ENCODE results near the gene MEMO1.
"Not testable (repeated sequence)": the region's sequence is repeated elsewhere in the genome, so short reads cannot be mapped to it uniquely, and the experiment has no call there.

MEMO1 gene

DNA sequence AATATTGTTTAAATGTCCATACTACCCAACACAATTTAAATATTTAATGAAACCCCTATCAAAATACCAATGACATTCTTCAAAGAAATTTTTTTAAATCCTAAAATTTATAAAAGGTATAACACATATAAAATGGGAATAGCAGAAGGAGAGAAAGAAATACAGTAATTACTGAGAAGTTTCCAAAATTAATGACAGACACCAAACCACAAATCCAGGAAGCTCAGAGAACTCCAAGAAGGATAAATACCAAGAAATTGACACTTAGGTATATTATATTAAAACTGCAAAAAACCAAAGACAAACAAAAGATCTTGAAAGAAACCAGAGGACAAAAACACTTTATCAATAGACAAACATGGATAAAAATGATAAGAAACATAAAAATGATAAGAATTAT lies 101.1 kb downstream of the MEMO1 start:
- no peaks in the 10 kb centered on the region for H3K9me3 ChIP-seq (ENCODE audit: control insufficient read depth, insufficient read depth, low read length)
- no peak overlapping the region for H3K27ac ChIP-seq (ENCODE audit: low read length)
- no peak overlapping the region for H3K4me3 ChIP-seq (ENCODE audit: low read length)
- DNase-seq (ENCODE audit: low read depth, low spot score): no peak
- no peaks in the 10 kb centered on the region for H3K4me1 ChIP-seq (ENCODE audit: control insufficient read depth, insufficient read depth, low read length)
- no peaks in the 10 kb centered on the region for H3K27me3 ChIP-seq (ENCODE audit: control insufficient read depth, insufficient read depth, low read length)
- no peaks in the 10 kb centered on the region for H3K36me3 ChIP-seq (ENCODE audit: control insufficient read depth, insufficient read depth, low read length)

DNA sequence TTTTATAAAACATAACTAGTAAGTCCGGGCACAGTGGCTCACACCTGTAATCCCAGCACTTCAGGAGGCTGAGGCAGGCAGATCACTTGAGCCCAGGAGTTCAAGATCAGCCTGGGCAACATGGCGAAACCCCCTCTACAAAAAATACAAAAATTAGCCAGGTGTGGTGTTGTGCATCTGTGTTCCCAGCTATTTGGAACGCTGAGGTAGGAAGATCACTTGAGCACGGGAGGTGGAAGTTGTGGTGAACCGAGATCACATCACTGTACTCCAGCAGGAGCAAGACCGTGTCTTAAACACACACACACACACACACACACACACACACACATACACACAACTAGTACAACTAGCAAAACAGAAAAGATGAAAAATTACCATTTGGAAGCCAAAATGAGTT lies 103.3 kb downstream of the MEMO1 start:
- DNase-seq (ENCODE audit: low read depth, low spot score); H3K4me3 ChIP-seq (ENCODE audit: low read length); H3K36me3 ChIP-seq (ENCODE audit: control insufficient read depth, insufficient read depth, low read length); H3K9me3 ChIP-seq (ENCODE audit: control insufficient read depth, insufficient read depth, low read length); H3K27ac ChIP-seq (ENCODE audit: low read length); H3K4me1 ChIP-seq (ENCODE audit: control insufficient read depth, insufficient read depth, low read length); H3K27me3 ChIP-seq (ENCODE audit: control insufficient read depth, insufficient read depth, low read length): not testable (repeated sequence)
- no CpG with 5 or more reads among the region's 6 CpGs for WGBS (ENCODE audit: insufficient coverage, insufficient read length)

GRCh38 chr2:31903109-31903780 lies 107.6 kb downstream of the MEMO1 start:
- no peaks in the 10 kb centered on the region for H3K9me3 ChIP-seq (ENCODE audit: control insufficient read depth, insufficient read depth, low read length)
- H3K36me3 ChIP-seq (ENCODE audit: control insufficient read depth, insufficient read depth, low read length): no peaks in the 10 kb centered on the region
- H3K4me3 ChIP-seq (ENCODE audit: low read length): no peak overlapping the region
- DNase-seq (ENCODE audit: low read depth, low spot score): no peak
- no peaks in the 10 kb centered on the region for H3K4me1 ChIP-seq (ENCODE audit: control insufficient read depth, insufficient read depth, low read length)
- H3K27me3 ChIP-seq (ENCODE audit: control insufficient read depth, insufficient read depth, low read length): no peaks in the 10 kb centered on the region
- no CpG with 5 or more reads among the region's 4 CpGs for WGBS (ENCODE audit: insufficient coverage, insufficient read length)
- H3K27ac ChIP-seq (ENCODE audit: low read length): no peak overlapping the region

DNA sequence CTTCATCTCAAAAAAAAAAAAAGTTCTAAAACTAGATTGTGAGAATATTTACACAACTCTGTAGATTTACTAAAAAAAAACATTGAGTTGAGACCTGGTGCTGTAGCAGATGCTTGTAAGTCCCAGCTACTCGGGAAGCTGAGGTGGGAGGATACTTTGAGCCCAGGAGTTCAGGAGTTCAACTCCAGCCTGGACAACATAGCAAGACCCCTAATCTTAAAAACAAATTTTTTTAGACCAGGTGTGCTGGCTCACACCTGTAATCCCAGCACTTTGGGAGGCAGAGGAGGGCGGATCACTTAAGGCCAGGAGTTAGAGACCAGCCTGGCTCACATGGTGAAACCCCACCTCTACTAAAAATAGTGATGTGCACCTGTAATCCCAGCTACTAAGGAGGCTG lies 108.9 kb downstream of the MEMO1 start:
- Histone ChIP-seq H3K4me1 (ENCODE audit: control insufficient read depth, insufficient read depth, low read length) (no peaks in the 10 kb centered on the region), H3K27me3 (ENCODE audit: control insufficient read depth, insufficient read depth, low read length) (no peaks in the 10 kb centered on the region), H3K36me3 (ENCODE audit: control insufficient read depth, insufficient read depth, low read length) (no peaks in the 10 kb centered on the region), H3K9me3 (ENCODE audit: control insufficient read depth, insufficient read depth, low read length) (no peaks in the 10 kb centered on the region), H3K27ac (ENCODE audit: low read length) (no peak overlapping the region), H3K4me3 (ENCODE audit: low read length) (no peak overlapping the region)
- no CpG with 5 or more reads among the region's 2 CpGs for WGBS (ENCODE audit: insufficient coverage, insufficient read length)
- DNase-seq (ENCODE audit: low read depth, low spot score): no peak

- not testable (repeated sequence) for H3K9me3 ChIP-seq (ENCODE audit: control insufficient read depth, insufficient read depth, low read length); H3K27me3 ChIP-seq (ENCODE audit: control insufficient read depth, insufficient read depth, low read length); DNase-seq (ENCODE audit: low read depth, low spot score); H3K4me3 ChIP-seq (ENCODE audit: low read length); H3K36me3 ChIP-seq (ENCODE audit: control insufficient read depth, insufficient read depth, low read length); H3K27ac ChIP-seq (ENCODE audit: low read length); H3K4me1 ChIP-seq (ENCODE audit: control insufficient read depth, insufficient read depth, low read length)
- WGBS (ENCODE audit: insufficient coverage, insufficient read length): no CpG with 5 or more reads among the region's 2 CpGs
Observed at GRCh38 chr2:31900156-31900555, 110.7 kb downstream of the MEMO1 start.

DNA sequence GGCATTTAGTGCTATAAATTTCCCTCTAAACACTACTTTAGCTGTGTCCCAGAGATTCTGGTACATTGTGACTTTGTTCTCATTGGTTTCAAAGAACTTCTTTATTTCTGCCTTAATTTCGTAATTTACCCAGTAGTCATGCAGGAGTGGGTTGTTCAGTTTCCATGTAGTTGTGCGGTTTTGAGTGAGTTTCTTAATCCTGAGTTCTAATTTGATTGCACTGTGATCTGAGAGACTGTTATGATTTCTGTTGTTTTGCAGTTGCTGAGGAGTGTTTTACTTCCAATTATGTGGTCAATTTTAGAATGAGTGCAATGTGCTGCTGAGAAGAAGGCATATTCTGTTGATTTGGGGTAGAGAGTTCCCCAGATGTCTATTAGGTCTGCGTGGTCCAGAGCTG lies 112.5 kb downstream of the MEMO1 start:
- not testable (repeated sequence) for H3K4me3 ChIP-seq (ENCODE audit: low read length); H3K4me1 ChIP-seq (ENCODE audit: control insufficient read depth, insufficient read depth, low read length); DNase-seq (ENCODE audit: low read depth, low spot score); H3K27ac ChIP-seq (ENCODE audit: low read length); H3K27me3 ChIP-seq (ENCODE audit: control insufficient read depth, insufficient read depth, low read length); H3K36me3 ChIP-seq (ENCODE audit: control insufficient read depth, insufficient read depth, low read length); H3K9me3 ChIP-seq (ENCODE audit: control insufficient read depth, insufficient read depth, low read length)
- WGBS (ENCODE audit: insufficient coverage, insufficient read length): no CpG with 5 or more reads among the region's 3 CpGs

GRCh38 chr2:31897340-31897739 lies 113.5 kb downstream of the MEMO1 start:
- not testable (repeated sequence) for H3K4me3 ChIP-seq (ENCODE audit: low read length); H3K36me3 ChIP-seq (ENCODE audit: control insufficient read depth, insufficient read depth, low read length); DNase-seq (ENCODE audit: low read depth, low spot score); H3K4me1 ChIP-seq (ENCODE audit: control insufficient read depth, insufficient read depth, low read length); H3K9me3 ChIP-seq (ENCODE audit: control insufficient read depth, insufficient read depth, low read length); H3K27me3 ChIP-seq (ENCODE audit: control insufficient read depth, insufficient read depth, low read length); H3K27ac ChIP-seq (ENCODE audit: low read length)
- no CpG with 5 or more reads among the region's 4 CpGs for WGBS (ENCODE audit: insufficient coverage, insufficient read length)

DNA sequence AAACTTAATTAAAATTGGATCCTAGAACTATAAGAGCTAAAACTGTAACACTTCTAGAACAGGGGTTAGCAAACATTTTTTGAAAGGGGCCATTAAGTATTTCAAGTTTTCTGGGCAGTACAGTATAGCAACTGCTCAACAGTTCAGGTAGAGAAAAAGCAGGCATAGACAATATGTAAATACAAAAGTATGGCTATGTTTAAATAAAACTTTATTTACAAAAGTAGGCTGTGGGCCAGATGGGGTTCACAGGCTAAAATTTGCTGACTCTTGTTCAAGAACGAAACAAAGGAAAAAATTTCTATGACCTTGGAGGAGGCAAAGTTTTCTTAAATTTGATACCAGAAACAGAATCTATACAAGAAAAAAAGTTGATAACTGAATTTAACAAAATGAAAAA lies 114.5 kb downstream of the MEMO1 start:
- no peaks in the 10 kb centered on the region for H3K36me3 ChIP-seq (ENCODE audit: control insufficient read depth, insufficient read depth, low read length)
- no peaks in the 10 kb centered on the region for H3K9me3 ChIP-seq (ENCODE audit: control insufficient read depth, insufficient read depth, low read length)
- no peak for DNase-seq (ENCODE audit: low read depth, low spot score)
- H3K4me1 ChIP-seq (ENCODE audit: control insufficient read depth, insufficient read depth, low read length): no peaks in the 10 kb centered on the region
- no peak overlapping the region for H3K27ac ChIP-seq (ENCODE audit: low read length)
- no peaks in the 10 kb centered on the region for H3K27me3 ChIP-seq (ENCODE audit: control insufficient read depth, insufficient read depth, low read length)
- H3K4me3 ChIP-seq (ENCODE audit: low read length): no peak overlapping the region
- WGBS (ENCODE audit: insufficient coverage, insufficient read length): no CpG with 5 or more reads among the region's 1 CpG

DNA sequence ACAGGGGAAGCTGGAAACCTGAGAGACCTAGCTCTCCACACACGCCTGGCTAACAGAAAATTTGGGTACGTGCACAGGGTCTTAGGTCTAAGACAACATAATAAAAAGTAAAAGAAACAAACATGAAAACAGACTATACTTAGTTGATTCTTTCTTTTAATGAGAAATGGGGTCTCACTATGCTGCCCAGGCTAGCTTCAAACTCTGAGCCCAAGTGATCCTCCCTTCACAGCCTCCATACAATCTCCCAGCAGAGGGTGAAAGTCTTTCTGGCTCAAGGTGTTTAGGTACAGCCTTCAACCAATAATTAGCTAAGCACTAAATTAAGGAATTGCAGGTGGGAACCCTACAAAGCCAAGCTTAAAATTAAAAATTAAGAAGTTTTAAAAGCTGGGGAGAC lies 116.2 kb downstream of the MEMO1 start:
- H3K4me3 ChIP-seq (ENCODE audit: low read length): no peak overlapping the region
- H3K36me3 ChIP-seq (ENCODE audit: control insufficient read depth, insufficient read depth, low read length): no peaks in the 10 kb centered on the region
- H3K27me3 ChIP-seq (ENCODE audit: control insufficient read depth, insufficient read depth, low read length): no peaks in the 10 kb centered on the region
- H3K9me3 ChIP-seq (ENCODE audit: control insufficient read depth, insufficient read depth, low read length): no peaks in the 10 kb centered on the region
- no peaks in the 10 kb centered on the region for H3K4me1 ChIP-seq (ENCODE audit: control insufficient read depth, insufficient read depth, low read length)
- no peak for DNase-seq (ENCODE audit: low read depth, low spot score)
- WGBS (ENCODE audit: insufficient coverage, insufficient read length): no CpG with 5 or more reads among the region's 2 CpGs
- H3K27ac ChIP-seq (ENCODE audit: low read length): no peak overlapping the region

GRCh38 chr2:31893094-31893493 lies 117.7 kb downstream of the MEMO1 start:
- H3K9me3 ChIP-seq (ENCODE audit: control insufficient read depth, insufficient read depth, low read length): no peaks in the 10 kb centered on the region
- no peaks in the 10 kb centered on the region for H3K4me1 ChIP-seq (ENCODE audit: control insufficient read depth, insufficient read depth, low read length)
- no peaks in the 10 kb centered on the region for H3K27me3 ChIP-seq (ENCODE audit: control insufficient read depth, insufficient read depth, low read length)
- H3K36me3 ChIP-seq (ENCODE audit: control insufficient read depth, insufficient read depth, low read length): no peaks in the 10 kb centered on the region
- H3K27ac ChIP-seq (ENCODE audit: low read length): no peak overlapping the region
- WGBS (ENCODE audit: insufficient coverage, insufficient read length): no CpG with 5 or more reads among the region's 1 CpG
- no peak overlapping the region for H3K4me3 ChIP-seq (ENCODE audit: low read length)
- DNase-seq (ENCODE audit: low read depth, low spot score): no peak

GRCh38 chr2:31889044-31889443 lies 121.8 kb downstream of the MEMO1 start:
- no peaks in the 10 kb centered on the region for H3K27me3 ChIP-seq (ENCODE audit: control insufficient read depth, insufficient read depth, low read length)
- H3K4me3 ChIP-seq (ENCODE audit: low read length): no peak overlapping the region
- no peaks in the 10 kb centered on the region for H3K9me3 ChIP-seq (ENCODE audit: control insufficient read depth, insufficient read depth, low read length)
- H3K27ac ChIP-seq (ENCODE audit: low read length): no peak overlapping the region
- no peaks in the 10 kb centered on the region; the same call in 1 of the 2 replicates for H3K4me1 ChIP-seq (ENCODE audit: control insufficient read depth, insufficient read depth, low read length)
- H3K36me3 ChIP-seq (ENCODE audit: control insufficient read depth, insufficient read depth, low read length): no peaks in the 10 kb centered on the region
- DNase-seq (ENCODE audit: low read depth, low spot score): no peak

Measured in iPS DF 6.9 (cell line).